Osteocyte (in vitro differentiated cells): ENCODE results near the gene MSX1. TPM values are rescaled to one million over a fixed set of nuclear protein-coding genes. Genes with fewer than 3 reads are reported as not detected.

ENCODE experiments used
- DNase-seq: peaks from one replicate; pipeline ENCODE4 v3.0.0; 2021; ENCODE audit warnings: mixed read lengths; ENCODE audit not compliant: unreplicated experiment; ENCODE audit errors: extremely low spot score
- H3K27ac Mint-ChIP-seq: one replicate; pipeline ENCODE4 v1.8.0; 2021; ENCODE audit warnings: mild to moderate bottlenecking, mixed read lengths; ENCODE audit not compliant: unreplicated experiment
- H3K27me3 Mint-ChIP-seq: one replicate; pipeline ENCODE4 v1.8.0; 2021; ENCODE audit warnings: mixed read lengths; ENCODE audit not compliant: unreplicated experiment
- H3K36me3 Mint-ChIP-seq: one replicate; pipeline ENCODE4 v1.8.0; 2021; ENCODE audit warnings: mixed read lengths; ENCODE audit not compliant: unreplicated experiment
- H3K4me1 Mint-ChIP-seq: one replicate; pipeline ENCODE4 v1.8.0; 2021; ENCODE audit warnings: mixed read lengths; ENCODE audit not compliant: unreplicated experiment
- H3K4me3 Mint-ChIP-seq: one replicate; pipeline ENCODE4 v1.8.0; 2021; ENCODE audit warnings: mild to moderate bottlenecking, moderate library complexity, mixed read lengths; ENCODE audit not compliant: unreplicated experiment
- H3K9me3 Mint-ChIP-seq: one replicate; pipeline ENCODE4 v1.8.0; 2021; ENCODE audit warnings: mixed read lengths; ENCODE audit not compliant: unreplicated experiment
- CTCF ChIP-seq: fragments of 200-600 bp; sonication (generic); IDR thresholded peaks from 2 replicates; pipeline ENCODE4 v1.5.0; 2021; ENCODE audit warnings: antibody characterized with exemption, mild to moderate bottlenecking, moderate library complexity
- total RNA-seq: library from RNA; stranded (reverse); gene quantifications from 2 replicates; pipeline ENCODE4 v1.2.1, GENCODE V29; 2021

Gene MSX1
- total RNA-seq, 1 donor from 2014 or later: 3.5 TPM

- no peak overlapping the region for H3K27ac Mint-ChIP-seq
- no peaks in the 10 kb centered on the region for H3K9me3 Mint-ChIP-seq
- DNase-seq: no peak
- H3K4me3 Mint-ChIP-seq: no peak overlapping the region
- H3K27me3 Mint-ChIP-seq: peaks cover 16% of the 10 kb centered on the region
- H3K36me3 Mint-ChIP-seq: no peaks in the 10 kb centered on the region
- no peak for TF ChIP-seq CTCF
- H3K4me1 Mint-ChIP-seq: no peaks in the 10 kb centered on the region
Measured at GRCh38 chr4:4823621-4824162, 35.8 kb upstream of the MSX1 start.

GRCh38 chr4:4824232-4824631, 35.2 kb upstream of the MSX1 start:
- DNase-seq: no peak
- TF ChIP-seq CTCF: no peak
- H3K4me3 Mint-ChIP-seq: no peak overlapping the region
- no peaks in the 10 kb centered on the region for H3K4me1 Mint-ChIP-seq
- H3K27ac Mint-ChIP-seq: no peak overlapping the region
- no peaks in the 10 kb centered on the region for H3K9me3 Mint-ChIP-seq
- H3K27me3 Mint-ChIP-seq: peaks cover 21% of the 10 kb centered on the region
- H3K36me3 Mint-ChIP-seq: no peaks in the 10 kb centered on the region

- Mint-ChIP-seq H3K27ac (no peak overlapping the region), H3K4me1 (no peaks in the 10 kb centered on the region), H3K36me3 (no peaks in the 10 kb centered on the region), H3K27me3 (peaks cover 25% of the 10 kb centered on the region), H3K9me3 (no peaks in the 10 kb centered on the region), H3K4me3 (no peak overlapping the region)
- no peak for TF ChIP-seq CTCF
- DNase-seq: no peak
Measured at GRCh38 chr4:4825431-4825830, 34.0 kb upstream of the MSX1 start.

GRCh38 chr4:4829837-4830236, 29.6 kb upstream of the MSX1 start:
- peaks cover 41% of the 10 kb centered on the region for H3K27me3 Mint-ChIP-seq
- no peak for DNase-seq
- no peaks in the 10 kb centered on the region for H3K4me1 Mint-ChIP-seq
- no peak overlapping the region for H3K4me3 Mint-ChIP-seq
- no peak for TF ChIP-seq CTCF
- H3K36me3 Mint-ChIP-seq: no peaks in the 10 kb centered on the region
- H3K9me3 Mint-ChIP-seq: no peaks in the 10 kb centered on the region
- H3K27ac Mint-ChIP-seq: no peak overlapping the region

GRCh38 chr4:4831266-4831665, 28.2 kb upstream of the MSX1 start:
- TF ChIP-seq CTCF: no peak
- Mint-ChIP-seq H3K4me1 (no peaks in the 10 kb centered on the region), H3K27me3 (peaks cover 33% of the 10 kb centered on the region), H3K27ac (no peak overlapping the region), H3K36me3 (no peaks in the 10 kb centered on the region), H3K4me3 (no peak overlapping the region), H3K9me3 (peaks cover 3% of the 10 kb centered on the region)
- no peak for DNase-seq
